ENCODE data around the gene TRIM32.

The TRIM32 gene

DNA sequence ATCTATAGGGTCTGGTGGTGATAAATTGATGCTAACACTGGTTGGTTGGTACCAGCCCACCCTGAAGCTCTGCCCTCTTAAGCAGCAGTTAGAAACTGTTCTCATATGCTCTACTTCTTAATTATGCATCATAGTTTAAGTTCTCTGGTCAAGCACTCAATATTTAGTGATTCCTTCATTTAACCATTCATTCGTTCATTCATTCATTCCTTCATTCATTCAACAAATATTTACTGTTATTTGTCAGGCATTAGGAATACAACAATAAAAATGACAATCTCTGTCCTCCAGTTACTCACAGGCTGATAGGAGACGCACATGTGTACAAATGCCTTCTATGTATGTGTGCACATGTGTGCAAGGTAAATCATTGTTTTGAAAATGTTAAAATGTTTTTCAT, 54.6 kb downstream of the TRIM32 start:
- H3K4me3 ChIP-seq (replicated peaks in 1 of 2; ENCODE audit: low read depth in 2 of 2, low read length in 2 of 2): no peak overlapping the region
- TF ChIP-seq, protein P1, sequence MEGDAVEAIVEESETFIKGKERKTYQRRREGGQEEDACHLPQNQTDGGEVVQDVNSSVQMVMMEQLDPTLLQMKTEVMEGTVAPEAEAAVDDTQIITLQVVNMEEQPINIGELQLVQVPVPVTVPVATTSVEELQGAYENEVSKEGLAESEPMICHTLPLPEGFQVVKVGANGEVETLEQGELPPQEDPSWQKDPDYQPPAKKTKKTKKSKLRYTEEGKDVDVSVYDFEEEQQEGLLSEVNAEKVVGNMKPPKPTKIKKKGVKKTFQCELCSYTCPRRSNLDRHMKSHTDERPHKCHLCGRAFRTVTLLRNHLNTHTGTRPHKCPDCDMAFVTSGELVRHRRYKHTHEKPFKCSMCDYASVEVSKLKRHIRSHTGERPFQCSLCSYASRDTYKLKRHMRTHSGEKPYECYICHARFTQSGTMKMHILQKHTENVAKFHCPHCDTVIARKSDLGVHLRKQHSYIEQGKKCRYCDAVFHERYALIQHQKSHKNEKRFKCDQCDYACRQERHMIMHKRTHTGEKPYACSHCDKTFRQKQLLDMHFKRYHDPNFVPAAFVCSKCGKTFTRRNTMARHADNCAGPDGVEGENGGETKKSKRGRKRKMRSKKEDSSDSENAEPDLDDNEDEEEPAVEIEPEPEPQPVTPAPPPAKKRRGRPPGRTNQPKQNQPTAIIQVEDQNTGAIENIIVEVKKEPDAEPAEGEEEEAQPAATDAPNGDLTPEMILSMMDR (IDR thresholded peaks at IDR 0.05; ENCODE audit: low read depth, low read length): no peak
- no peak for DNase-seq (ENCODE audit: low read depth in 2 of 2)

DNA sequence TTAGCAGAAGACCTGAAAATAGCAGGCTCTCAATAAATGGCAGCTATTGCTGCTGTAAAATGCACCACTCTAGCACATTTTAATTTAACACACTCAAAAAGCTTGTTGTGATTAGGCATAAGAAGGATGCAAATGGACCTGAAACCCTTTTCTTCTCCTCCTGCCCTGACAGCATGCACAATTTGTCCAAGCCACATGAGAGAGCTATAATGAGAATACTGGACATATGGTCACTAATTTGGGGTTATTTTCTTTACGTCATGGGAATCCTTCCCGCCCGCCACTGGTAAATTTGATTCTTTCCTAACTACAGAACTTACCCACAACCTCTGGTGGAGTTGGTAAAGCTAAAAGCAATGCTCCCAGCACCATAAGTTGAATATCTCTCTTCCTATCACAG, 62.1 kb downstream of the TRIM32 start:
- DNase-seq (ENCODE audit: low read depth in 2 of 2): no peak
- H3K4me3 ChIP-seq (replicated peaks in 1 of 2; ENCODE audit: low read depth in 2 of 2, low read length in 2 of 2): no peak overlapping the region
- TF ChIP-seq, protein P1 (IDR thresholded peaks at IDR 0.05; ENCODE audit: low read depth, low read length): no peak

DNA sequence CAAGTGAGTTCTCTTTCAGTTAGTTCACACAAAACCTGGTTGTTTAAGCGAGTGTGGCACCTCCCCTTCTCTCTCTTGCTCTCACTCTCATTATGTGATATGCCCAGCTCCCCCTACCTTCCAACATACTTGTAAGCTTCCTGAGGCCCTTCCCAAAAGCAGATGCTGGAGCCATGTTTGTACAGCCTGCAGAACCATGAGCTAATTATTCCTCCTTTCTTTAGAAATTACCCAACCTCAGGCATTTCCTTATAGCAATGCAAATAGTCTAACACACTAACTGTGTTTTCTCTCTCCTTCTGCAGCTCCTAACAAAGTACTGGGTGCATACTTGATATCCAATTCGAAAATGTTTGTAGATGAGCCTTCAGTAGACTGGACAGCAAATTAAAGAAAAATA, 62.7 kb downstream of the TRIM32 start:
- TF ChIP-seq, protein P1 (IDR thresholded peaks at IDR 0.05; ENCODE audit: low read depth, low read length): no peak
- no peak for DNase-seq (ENCODE audit: low read depth in 2 of 2)
- no peak overlapping the region for H3K4me3 ChIP-seq (replicated peaks in 1 of 2; ENCODE audit: low read depth in 2 of 2, low read length in 2 of 2)

DNA sequence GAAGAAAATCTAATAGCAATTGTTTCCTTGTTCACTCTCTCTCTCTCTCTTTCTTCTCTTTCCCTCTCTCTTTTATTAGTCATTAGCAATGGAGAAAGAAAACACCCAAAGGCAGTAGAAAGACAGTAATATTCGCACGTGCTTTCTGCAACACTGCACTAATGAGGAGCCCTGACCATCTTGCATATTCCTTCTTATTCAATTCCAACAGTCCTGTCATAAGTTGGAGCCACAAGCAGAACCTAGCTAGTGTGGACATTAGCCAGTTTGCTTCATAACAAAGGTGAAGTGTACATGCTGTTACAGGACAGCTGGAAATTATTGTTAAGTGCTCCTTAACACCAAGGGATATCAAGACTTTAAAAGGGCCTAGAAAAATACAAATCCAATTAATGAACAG, 63.4 kb downstream of the TRIM32 start:
- DNase-seq (ENCODE audit: low read depth in 2 of 2): no peak
- TF ChIP-seq, protein P1 (IDR thresholded peaks at IDR 0.05; ENCODE audit: low read depth, low read length): no peak
- no peak overlapping the region for H3K4me3 ChIP-seq (replicated peaks in 1 of 2; ENCODE audit: low read depth in 2 of 2, low read length in 2 of 2)
